CD8-positive, alpha-beta memory T cell (primary cell): ENCODE data around the gene TXK. TPM values are rescaled to one million over a fixed set of nuclear protein-coding genes. Genes with fewer than 3 reads are reported as not detected.

ENCODE experiments used
- CTCF ChIA-PET: fragments of 350-600 bp; sonication (Branson Sonifier 250); formaldehyde crosslinking; loops from one replicate; lab custom pipeline; 2021; ENCODE audit warnings: antibody characterized with exemption; lab: Charles Lee
- POLR2A ChIA-PET: fragments of 350-600 bp; sonication (Branson Sonifier 250); formaldehyde crosslinking; loops from one replicate; lab custom pipeline; 2021; ENCODE audit warnings: antibody characterized with exemption; lab: Charles Lee
- DNase-seq, 5 donors: peaks; one replicate each; pipeline versions ENCODE4 v3.0.0 to v3.0.0-alpha.2; 2020 to 2022; ENCODE audit warnings: mixed read lengths in 1 of 5
- H3K27ac ChIP-seq: one replicate; pipeline ENCODE4 v1.7.0; 2013; ENCODE audit warnings: low read depth, mild to moderate bottlenecking, low read length, moderate library complexity
- H3K27me3 ChIP-seq: 2 replicates; pipeline ENCODE4 v1.7.0; 2013; ENCODE audit warnings: low read length, mild to moderate bottlenecking; ENCODE audit not compliant: insufficient read depth, poor library complexity, severe bottlenecking
- H3K36me3 ChIP-seq: 2 replicates; pipeline ENCODE4 v1.7.0; 2013; ENCODE audit warnings: mild to moderate bottlenecking, low read length, moderate library complexity; ENCODE audit not compliant: insufficient read depth
- H3K4me1 ChIP-seq: 2 replicates; pipeline ENCODE4 v1.7.0; 2013; ENCODE audit warnings: mild to moderate bottlenecking, low read length, moderate library complexity; ENCODE audit not compliant: insufficient read depth
- H3K4me3 ChIP-seq: 2 replicates; pipeline ENCODE4 v1.7.0; 2013; ENCODE audit warnings: mild to moderate bottlenecking, low read length
- H3K9me3 ChIP-seq: 2 replicates; pipeline ENCODE4 v1.7.0; 2013; ENCODE audit warnings: mild to moderate bottlenecking, low read length
- H3K27ac Mint-ChIP-seq, 8 donors: one replicate each; pipeline ENCODE4 v1.8.0; 2020 to 2021; ENCODE audit warnings: mixed read lengths in 8 of 8, mild to moderate bottlenecking in 6 of 8, inconsistent platforms in 3 of 8, moderate library complexity in 3 of 8
- H3K27me3 Mint-ChIP-seq, 2 donors: one replicate each; pipeline ENCODE4 v1.8.0; 2020 to 2021; ENCODE audit warnings: mixed read lengths in 2 of 2, mild to moderate bottlenecking in 1 of 2, moderate library complexity in 1 of 2
- H3K36me3 Mint-ChIP-seq, 3 donors: one replicate each; pipeline ENCODE4 v1.8.0; 2020 to 2021; ENCODE audit warnings: mixed read lengths in 3 of 3, inconsistent platforms in 1 of 3, mild to moderate bottlenecking in 1 of 3
- H3K4me1 Mint-ChIP-seq, 3 donors: one replicate each; pipeline ENCODE4 v1.8.0; 2020 to 2021; ENCODE audit warnings: mixed read lengths in 3 of 3, inconsistent platforms in 1 of 3, mild to moderate bottlenecking in 1 of 3
- H3K4me3 Mint-ChIP-seq, 7 donors: one replicate each; pipeline ENCODE4 v1.8.0; 2020 to 2021; ENCODE audit warnings: mixed read lengths in 7 of 7, mild to moderate bottlenecking in 6 of 7, moderate library complexity in 4 of 7, inconsistent platforms in 2 of 7
- H3K9me3 Mint-ChIP-seq, 5 donors: one replicate each; pipeline ENCODE4 v1.8.0; 2020 to 2022; ENCODE audit warnings: mixed read lengths in 5 of 5, mild to moderate bottlenecking in 3 of 5, moderate library complexity in 2 of 5, inconsistent platforms in 1 of 5
- polyA plus RNA-seq: library from polyadenylated mRNA; unstranded; fragments of 300-500 nt; fragmentation: Illumina TruSeq; gene quantifications from one replicate; pipeline ENCODE4 v1.2.3, GENCODE V29; 2021
- total RNA-seq, 2 experiments: library from RNA; stranded (reverse); gene quantifications; one replicate each; pipeline ENCODE4 v1.2.3, GENCODE V29; 2021

Gene TXK
- total and polyA plus RNA-seq, 3 experiments from 2014 or later: 6.0 to 70.0 (median 6.4) TPM

- no peaks in the 10 kb centered on the region for H3K9me3 ChIP-seq
- no peaks in the 10 kb centered on the region for H3K27me3 ChIP-seq
- no peaks in the 10 kb centered on the region for H3K27me3 Mint-ChIP-seq
- H3K36me3 Mint-ChIP-seq: peaks cover 0 to 12% (median 4%) of the 10 kb centered on the region in 3 donors
- POLR2A ChIA-PET: interaction anchor here (0.6 kb wide), 1 partner anchor 53 kb away, joined by 3 read pairs; no protein-coding TSS in a partner anchor
- H3K4me1 Mint-ChIP-seq: peaks cover 79 to 98% (median 89%) of the 10 kb centered on the region in 3 donors
- no peaks in the 10 kb centered on the region for H3K36me3 ChIP-seq
- CTCF ChIA-PET: interaction anchor here (1.1 to 1.7 kb wide), 3 partner anchors 9 to 25 kb away, joined by 3 to 4 read pairs (median 4); no protein-coding TSS in a partner anchor
- H3K27ac ChIP-seq: peak overlapping the region; percentile 8
- DNase-seq: no peak
- H3K4me3 Mint-ChIP-seq: peak overlapping the region; percentile 88 to 98 (median 91)
- peak overlapping the region; percentile 78 to 96 (median 93) for H3K27ac Mint-ChIP-seq
- peak overlapping the region; percentile 61 for H3K4me3 ChIP-seq
- peaks cover 77% of the 10 kb centered on the region for H3K4me1 ChIP-seq
- H3K9me3 Mint-ChIP-seq: no peaks in the 10 kb centered on the region
Observed at GRCh38 chr4:48133669-48134068, 381 bp downstream of the TXK start.

DNA sequence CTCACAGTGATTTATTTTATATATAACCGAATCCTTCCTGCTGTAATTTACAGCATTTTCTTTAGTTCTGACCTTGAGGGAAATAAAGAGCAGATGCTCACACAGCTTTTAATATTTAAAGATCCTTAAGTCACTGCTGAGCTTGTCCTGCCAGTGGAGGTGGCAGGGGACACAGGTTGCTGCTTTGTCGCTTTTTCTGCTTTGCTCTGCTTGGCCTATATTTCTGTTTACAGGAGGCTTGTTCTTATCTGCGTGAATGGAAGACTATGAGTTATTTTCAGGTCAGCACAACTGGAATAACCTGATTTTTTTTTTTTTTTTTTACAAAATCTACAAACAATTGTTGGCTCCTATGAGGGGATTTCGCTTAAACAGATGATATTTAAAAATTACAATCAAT lies 2.3 kb downstream of the TXK start:
- peak overlapping the region in 7 of 8 donors; percentile 91 to 99 (median 92) for H3K27ac Mint-ChIP-seq
- ChIA-PET POLR2A (no interaction called here), CTCF (interaction anchor here (0.9 to 1.8 kb wide), 4 partner anchors 9 to 143 kb away, joined by 3 to 8 read pairs (median 4); no protein-coding TSS in a partner anchor)
- no peaks in the 10 kb centered on the region for H3K9me3 ChIP-seq
- no peaks in the 10 kb centered on the region for H3K27me3 ChIP-seq
- H3K36me3 ChIP-seq: no peaks in the 10 kb centered on the region
- H3K27me3 Mint-ChIP-seq: no peaks in the 10 kb centered on the region
- no peaks in the 10 kb centered on the region for H3K9me3 Mint-ChIP-seq
- peaks cover 76 to 97% (median 88%) of the 10 kb centered on the region in 3 donors for H3K4me1 Mint-ChIP-seq
- peak overlapping the region; percentile 61 for H3K4me3 ChIP-seq
- peak overlapping the region; percentile 88 to 98 (median 91) for H3K4me3 Mint-ChIP-seq
- H3K36me3 Mint-ChIP-seq: peaks cover 0 to 12% (median 8%) of the 10 kb centered on the region in 3 donors
- no peak for DNase-seq
- H3K4me1 ChIP-seq: peaks cover 77% of the 10 kb centered on the region
- no peak overlapping the region for H3K27ac ChIP-seq

- Histone ChIP-seq H3K27me3 (no peaks in the 10 kb centered on the region), H3K4me3 (peak overlapping the region; percentile 58), H3K9me3 (no peaks in the 10 kb centered on the region), H3K27ac (no peak overlapping the region), H3K4me1 (peaks cover 77% of the 10 kb centered on the region), H3K36me3 (no peaks in the 10 kb centered on the region)
- Mint-ChIP-seq H3K4me3 (peak overlapping the region; percentile 87 to 98 (median 91)), H3K27ac (peak overlapping the region; percentile 91 to 99 (median 92)), H3K9me3 (no peaks in the 10 kb centered on the region), H3K36me3 (peaks cover 0 to 12% (median 8%) of the 10 kb centered on the region in 3 donors), H3K4me1 (peaks cover 76 to 97% (median 89%) of the 10 kb centered on the region in 3 donors), H3K27me3 (no peaks in the 10 kb centered on the region)
- no peak for DNase-seq
- ChIA-PET POLR2A (interaction anchor here (3.8 kb wide), 1 partner anchor 9 kb away, joined by 20 read pairs; no protein-coding TSS in a partner anchor), CTCF (interaction anchor here (4.1 to 8.0 kb wide), 2 partner anchors 9 to 20 kb away, joined by 27 to 109 read pairs; no protein-coding TSS in a partner anchor)
Observed at GRCh38 chr4:48130100-48130499, 4.0 kb downstream of the TXK start.

DNA sequence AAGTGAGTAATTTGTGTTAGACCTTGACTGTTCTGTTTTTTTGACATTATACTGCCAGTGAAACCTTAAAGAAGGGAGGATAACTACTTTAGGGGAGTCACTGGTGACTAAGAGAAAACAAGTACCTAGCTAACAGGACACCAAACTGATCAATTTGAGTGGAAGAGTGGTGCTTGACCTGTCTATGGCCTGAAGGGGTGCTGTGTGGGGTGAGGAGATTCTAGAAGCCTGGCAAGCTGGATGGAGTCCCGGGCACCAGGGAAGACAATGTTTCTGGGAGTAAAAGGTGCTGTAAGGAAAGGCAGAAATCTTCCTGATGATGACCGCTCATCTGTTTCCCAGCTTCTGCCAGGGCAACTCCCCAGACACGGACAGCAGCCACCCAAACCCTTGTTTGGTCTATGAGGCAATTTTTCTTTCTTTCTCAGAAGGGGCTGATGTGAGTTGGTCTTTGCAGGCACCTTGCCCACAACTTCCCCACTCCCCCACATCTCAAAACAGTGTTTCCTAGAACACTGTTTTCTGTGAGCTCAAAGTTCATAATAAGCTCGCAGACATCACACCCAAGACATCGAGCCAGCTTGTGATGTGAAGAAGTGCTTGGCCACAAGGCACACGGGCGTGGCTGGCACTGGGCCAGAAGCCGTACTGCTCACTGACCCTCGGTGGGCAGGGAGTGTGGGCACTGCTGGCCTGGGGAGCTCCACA lies 4.6 kb downstream of the TXK start:
- Mint-ChIP-seq H3K4me3 (peak overlapping the region; percentile 87 to 98 (median 91)), H3K9me3 (no peaks in the 10 kb centered on the region), H3K4me1 (peaks cover 76 to 97% (median 89%) of the 10 kb centered on the region in 3 donors), H3K36me3 (peaks cover 0 to 12% (median 8%) of the 10 kb centered on the region in 3 donors), H3K27ac (peak overlapping the region; percentile 91 to 99 (median 92)), H3K27me3 (no peaks in the 10 kb centered on the region)
- Histone ChIP-seq H3K4me3 (peak overlapping the region; percentile 58), H3K36me3 (no peaks in the 10 kb centered on the region), H3K4me1 (peaks cover 77% of the 10 kb centered on the region), H3K27me3 (no peaks in the 10 kb centered on the region), H3K9me3 (no peaks in the 10 kb centered on the region), H3K27ac (no peak overlapping the region)
- CTCF ChIA-PET: interaction anchor here (4.1 to 8.0 kb wide), 2 partner anchors 10 to 20 kb away, joined by 27 to 109 read pairs; no protein-coding TSS in a partner anchor
- POLR2A ChIA-PET: interaction anchor here (3.8 kb wide), 1 partner anchor 10 kb away, joined by 20 read pairs; no protein-coding TSS in a partner anchor
- peak in 1 of 5 donors; percentile 46 for DNase-seq

GRCh38 chr4:48127682-48128404 lies 6.2 kb downstream of the TXK start:
- Histone ChIP-seq H3K9me3 (no peaks in the 10 kb centered on the region), H3K4me1 (peaks cover 89% of the 10 kb centered on the region), H3K27me3 (no peaks in the 10 kb centered on the region), H3K27ac (peak overlapping the region; percentile 10), H3K36me3 (no peaks in the 10 kb centered on the region), H3K4me3 (peak overlapping the region; percentile 37)
- Mint-ChIP-seq H3K27me3 (no peaks in the 10 kb centered on the region), H3K4me3 (peak overlapping the region; percentile 35 to 92 (median 82)), H3K27ac (peak overlapping the region; percentile 90 to 99 (median 93)), H3K36me3 (peaks cover 0 to 13% (median 7%) of the 10 kb centered on the region in 3 donors), H3K4me1 (peaks cover 81 to 96% (median 92%) of the 10 kb centered on the region in 3 donors), H3K9me3 (no peaks in the 10 kb centered on the region)
- CTCF ChIA-PET: interaction anchor here (0.7 to 8.0 kb wide), 11 partner anchors 10 to 418 kb away, joined by 3 to 109 read pairs (median 4); no protein-coding TSS in a partner anchor
- DNase-seq: peak; percentile 13 to 74 (median 57)
- POLR2A ChIA-PET: interaction anchor here (3.8 kb wide), 1 partner anchor 12 kb away, joined by 20 read pairs; no protein-coding TSS in a partner anchor

- Histone ChIP-seq H3K27me3 (no peaks in the 10 kb centered on the region), H3K4me1 (peaks cover 95% of the 10 kb centered on the region), H3K27ac (peak overlapping the region; percentile 10), H3K36me3 (no peaks in the 10 kb centered on the region), H3K9me3 (no peaks in the 10 kb centered on the region), H3K4me3 (peak overlapping the region; percentile 37)
- DNase-seq: no peak
- Mint-ChIP-seq H3K27me3 (no peaks in the 10 kb centered on the region), H3K4me3 (peak overlapping the region; percentile 35 to 92 (median 82)), H3K4me1 (peaks cover 81 to 91% (median 91%) of the 10 kb centered on the region in 3 donors), H3K9me3 (no peaks in the 10 kb centered on the region), H3K27ac (peak overlapping the region; percentile 90 to 99 (median 93)), H3K36me3 (peaks cover 0 to 13% (median 7%) of the 10 kb centered on the region in 3 donors)
- ChIA-PET CTCF (interaction anchor here (1.0 to 8.0 kb wide), 10 partner anchors 10 to 419 kb away, joined by 3 to 109 read pairs (median 6); no protein-coding TSS in a partner anchor), POLR2A (interaction anchor here (3.8 kb wide), 1 partner anchor 12 kb away, joined by 20 read pairs; no protein-coding TSS in a partner anchor)
Observed at GRCh38 chr4:48127231-48127630, 6.8 kb downstream of the TXK start.

GRCh38 chr4:48126621-48127020 lies 7.4 kb downstream of the TXK start:
- Histone ChIP-seq H3K27ac (no peak overlapping the region), H3K36me3 (no peaks in the 10 kb centered on the region), H3K4me3 (no peak overlapping the region), H3K4me1 (peaks cover 100% of the 10 kb centered on the region), H3K9me3 (no peaks in the 10 kb centered on the region), H3K27me3 (no peaks in the 10 kb centered on the region)
- peak overlapping the region in 4 of 7 donors; percentile 26 to 91 (median 38) for H3K4me3 Mint-ChIP-seq
- H3K27ac Mint-ChIP-seq: peak overlapping the region; percentile 19 to 99 (median 92)
- H3K27me3 Mint-ChIP-seq: no peaks in the 10 kb centered on the region
- H3K9me3 Mint-ChIP-seq: no peaks in the 10 kb centered on the region
- ChIA-PET POLR2A (interaction anchor here (3.8 kb wide), 1 partner anchor 13 kb away, joined by 20 read pairs; no protein-coding TSS in a partner anchor), CTCF (interaction anchor here (1.3 to 8.0 kb wide), 5 partner anchors 9 to 18 kb away, joined by 7 to 109 read pairs (median 15); no protein-coding TSS in a partner anchor)
- DNase-seq: no peak
- H3K4me1 Mint-ChIP-seq: peaks cover 77 to 85% (median 85%) of the 10 kb centered on the region in 3 donors
- H3K36me3 Mint-ChIP-seq: peaks cover 0 to 11% (median 7%) of the 10 kb centered on the region in 3 donors
